Loucy (cell line): ENCODE data around the gene ACAA2.

ENCODE experiments used
- EZH2phosphoT487 ChIP-seq: fragments of 200-600 bp; IDR thresholded peaks from 2 replicates; pipeline ENCODE4 v1.6.1; 2018; ENCODE audit warnings: antibody characterized with exemption, mild to moderate bottlenecking, moderate library complexity, borderline replicate concordance
- TF ChIP-seq, protein P1 (sequence below): fragments of 200-600 bp; sonication (generic); conservative IDR thresholded peaks from 2 replicates; pipeline ENCODE4 v1.5.1; 2014; ENCODE audit warnings: mild to moderate bottlenecking, antibody characterized with exemption, low read length

DNA sequence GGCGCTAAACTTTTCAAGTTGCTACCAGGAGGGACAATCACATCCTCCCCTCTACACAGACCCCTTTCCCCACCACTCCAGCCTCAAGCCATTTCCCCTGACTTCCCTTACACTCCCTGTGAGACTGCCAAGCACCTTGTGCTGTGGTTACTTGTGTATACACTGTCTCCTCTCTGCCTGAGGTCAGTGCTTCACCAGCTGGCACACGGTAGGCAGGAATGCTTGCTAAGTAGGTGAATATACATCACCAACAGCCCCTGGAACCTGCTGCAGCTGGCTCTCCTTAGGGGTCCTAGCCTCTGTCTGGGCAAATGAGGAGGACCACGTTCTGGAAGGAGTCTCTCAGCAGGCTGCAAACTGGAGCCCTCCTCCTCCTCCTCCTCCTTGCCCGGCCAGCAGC is 38.3 kb upstream of the ACAA2 start:
- TF ChIP-seq, protein P1, sequence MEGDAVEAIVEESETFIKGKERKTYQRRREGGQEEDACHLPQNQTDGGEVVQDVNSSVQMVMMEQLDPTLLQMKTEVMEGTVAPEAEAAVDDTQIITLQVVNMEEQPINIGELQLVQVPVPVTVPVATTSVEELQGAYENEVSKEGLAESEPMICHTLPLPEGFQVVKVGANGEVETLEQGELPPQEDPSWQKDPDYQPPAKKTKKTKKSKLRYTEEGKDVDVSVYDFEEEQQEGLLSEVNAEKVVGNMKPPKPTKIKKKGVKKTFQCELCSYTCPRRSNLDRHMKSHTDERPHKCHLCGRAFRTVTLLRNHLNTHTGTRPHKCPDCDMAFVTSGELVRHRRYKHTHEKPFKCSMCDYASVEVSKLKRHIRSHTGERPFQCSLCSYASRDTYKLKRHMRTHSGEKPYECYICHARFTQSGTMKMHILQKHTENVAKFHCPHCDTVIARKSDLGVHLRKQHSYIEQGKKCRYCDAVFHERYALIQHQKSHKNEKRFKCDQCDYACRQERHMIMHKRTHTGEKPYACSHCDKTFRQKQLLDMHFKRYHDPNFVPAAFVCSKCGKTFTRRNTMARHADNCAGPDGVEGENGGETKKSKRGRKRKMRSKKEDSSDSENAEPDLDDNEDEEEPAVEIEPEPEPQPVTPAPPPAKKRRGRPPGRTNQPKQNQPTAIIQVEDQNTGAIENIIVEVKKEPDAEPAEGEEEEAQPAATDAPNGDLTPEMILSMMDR, result no peak
- no peak for TF ChIP-seq EZH2phosphoT487
